ENCODE data around the gene SLC35F3.

Gene SLC35F3

GRCh38 chr1:233912447-233912846 lies 8.0 kb downstream of the SLC35F3 start:
- DNase-seq = no peak

GRCh38 chr1:233912909-233913308 lies 8.4 kb downstream of the SLC35F3 start:
- no peak for DNase-seq

GRCh38 chr1:233916706-233917105 lies 12.2 kb downstream of the SLC35F3 start:
- DNase-seq = no peak

GRCh38 chr1:233919786-233920185 lies 15.3 kb downstream of the SLC35F3 start:
- DNase-seq = no peak

- no peak for DNase-seq
Measured at GRCh38 chr1:233928123-233928522, 23.6 kb downstream of the SLC35F3 start.

- no peak for DNase-seq
Measured at GRCh38 chr1:233933339-233933738, 28.9 kb downstream of the SLC35F3 start.

- no peak for DNase-seq
Measured at GRCh38 chr1:233935297-233935868, 30.9 kb downstream of the SLC35F3 start.

- DNase-seq = no peak
Measured at GRCh38 chr1:233936422-233936821, 31.9 kb downstream of the SLC35F3 start.

GRCh38 chr1:233936842-233937241 lies 32.4 kb downstream of the SLC35F3 start:
- DNase-seq = no peak

GRCh38 chr1:233938476-233938875 lies 34.0 kb downstream of the SLC35F3 start:
- no peak for DNase-seq

- no peak for DNase-seq
Measured at GRCh38 chr1:233939451-233939850, 35.0 kb downstream of the SLC35F3 start.

GRCh38 chr1:233940908-233941307 lies 36.4 kb downstream of the SLC35F3 start:
- no peak for DNase-seq

- no peak for DNase-seq
Measured at GRCh38 chr1:233944601-233945000, 40.1 kb downstream of the SLC35F3 start.

GRCh38 chr1:233945573-233945972 lies 41.1 kb downstream of the SLC35F3 start:
- no peak for DNase-seq

GRCh38 chr1:233945979-233946378 lies 41.5 kb downstream of the SLC35F3 start:
- no peak for DNase-seq

- no peak for DNase-seq
Measured at GRCh38 chr1:233946724-233947123, 42.2 kb downstream of the SLC35F3 start.

- no peak for DNase-seq
Measured at GRCh38 chr1:233951804-233952203, 47.3 kb downstream of the SLC35F3 start.

GRCh38 chr1:233957691-233958090 lies 53.2 kb downstream of the SLC35F3 start:
- DNase-seq = no peak

- no peak for DNase-seq
Measured at GRCh38 chr1:233959102-233959501, 54.6 kb downstream of the SLC35F3 start.

- DNase-seq = no peak
Measured at GRCh38 chr1:233959971-233960370, 55.5 kb downstream of the SLC35F3 start.

- DNase-seq = no peak
Measured at GRCh38 chr1:233960386-233960785, 55.9 kb downstream of the SLC35F3 start.

GRCh38 chr1:233962878-233963277 lies 58.4 kb downstream of the SLC35F3 start:
- no peak for DNase-seq

GRCh38 chr1:233965856-233966255 lies 61.4 kb downstream of the SLC35F3 start:
- no peak for DNase-seq

GRCh38 chr1:233971753-233972152 lies 67.3 kb downstream of the SLC35F3 start:
- no peak for DNase-seq

GRCh38 chr1:233972563-233972950 lies 68.1 kb downstream of the SLC35F3 start:
- DNase-seq = no peak

All from fibroblast of skin of back (primary cell).